ENCODE measurements around the gene MRPS26.

MRPS26 gene

DNA sequence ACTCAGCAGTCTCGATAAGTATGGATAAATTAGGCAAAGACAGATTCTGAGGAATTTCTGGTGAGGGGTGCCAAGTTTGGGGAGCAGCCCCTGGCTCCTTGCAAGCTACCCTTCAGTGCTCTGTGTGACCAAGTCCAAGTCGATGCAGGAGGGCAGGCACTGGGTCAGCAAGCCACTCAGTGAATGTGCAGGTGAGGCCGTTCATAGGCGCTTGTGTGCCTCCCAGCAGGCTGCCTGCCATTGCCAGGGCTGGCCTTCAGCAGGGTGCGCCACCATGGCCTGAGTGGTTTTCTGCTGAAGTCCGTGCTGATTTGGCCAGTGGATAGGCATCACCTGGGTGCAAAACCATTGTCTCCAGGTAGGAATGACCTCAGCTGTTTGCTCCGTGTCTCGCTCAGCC, 5.8 kb upstream of the MRPS26 start:
- H3K27ac ChIP-seq (ENCODE audit: extremely low read depth, low read depth, low read length), result no peak overlapping the region
- CTCF ChIA-PET, result no interaction called here
- no peak for TF ChIP-seq ZNF423 (tag by site-specific recombination; IDR thresholded peaks at IDR 0.05)
- no peak for TF ChIP-seq RBAK (tag by site-specific recombination; IDR thresholded peaks at IDR 0.05)
- no peak for TF ChIP-seq ZNF214 (tag by site-specific recombination; IDR thresholded peaks at IDR 0.05; ENCODE audit: borderline replicate concordance)
- no peak for TF ChIP-seq ZNF623 (tag by site-specific recombination; IDR thresholded peaks at IDR 0.05)
- no peak for TF ChIP-seq ZNF626 (tag by site-specific recombination; IDR thresholded peaks at IDR 0.05)
- no peak for TF ChIP-seq ZNF155 (tag by site-specific recombination; IDR thresholded peaks at IDR 0.05)
- TF ChIP-seq TRIM28 (IDR thresholded peaks at IDR 0.05; ENCODE audit: borderline replicate concordance, low read length), result no peak
- no peak for TF ChIP-seq ZNF239 (tag by site-specific recombination; IDR thresholded peaks at IDR 0.05)
- TF ChIP-seq ZBTB49 (tag by site-specific recombination; IDR thresholded peaks at IDR 0.05; ENCODE audit: low read depth), result no peak
- no peak for TF ChIP-seq HOXA7 (CRISPR knock-in tag; IDR thresholded peaks at IDR 0.05; ENCODE audit: borderline replicate concordance)
- TF ChIP-seq INSM2 (tag by site-specific recombination; IDR thresholded peaks at IDR 0.05), result no peak
- no peak for TF ChIP-seq ZNF561 (tag by site-specific recombination; IDR thresholded peaks at IDR 0.05; ENCODE audit: borderline replicate concordance)

GRCh38 chr20:3041854-3042409, 3.9 kb upstream of the MRPS26 start:
- H3K4me3 ChIP-seq (ENCODE audit: low read depth, low read length), result no peak overlapping the region
- peaks cover 4 to 38% of the 10 kb centered on the region in 2 experiments; a peak in 2 of 3 replicates for H3K36me3 ChIP-seq (ENCODE audit: control insufficient read depth in 2 of 2, insufficient read depth in 1 of 2, low read length in 2 of 2)
- ChIA-PET POLR2A (interaction anchor here (0.5 to 1.4 kb wide), 3 partner anchors 8 to 169 kb away, joined by 3 to 5 read pairs (median 3); no protein-coding TSS in a partner anchor), CTCF (interaction anchor here (0.6 to 1.1 kb wide), 3 partner anchors 12 to 1376 kb away, joined by 3 to 7 read pairs (median 3); no protein-coding TSS in a partner anchor)
- H3K9me3 ChIP-seq (ENCODE audit: control insufficient read depth, insufficient read depth, low read depth, low read length), result no peaks in the 10 kb centered on the region
- peak overlapping the region; percentile 62 for H3K27ac ChIP-seq (ENCODE audit: extremely low read depth, low read depth, low read length)
- peaks cover 12% of the 10 kb centered on the region for H3K4me1 ChIP-seq (ENCODE audit: control insufficient read depth, insufficient read depth, low read length)
- TF ChIP-seq SCRT1 (tag by site-specific recombination; IDR thresholded peaks at IDR 0.05; ENCODE audit: borderline replicate concordance), result no peak
- TF ChIP-seq MZF1 (tag by site-specific recombination; IDR thresholded peaks at IDR 0.05; ENCODE audit: borderline replicate concordance), result peak; percentile 41; the same call in 1 of the 2 replicates
- TF ChIP-seq ZBTB17 (tag by site-specific recombination; IDR thresholded peaks at IDR 0.05), result peak; percentile 21; the same call in 1 of the 2 replicates
- TF ChIP-seq, protein P1, sequence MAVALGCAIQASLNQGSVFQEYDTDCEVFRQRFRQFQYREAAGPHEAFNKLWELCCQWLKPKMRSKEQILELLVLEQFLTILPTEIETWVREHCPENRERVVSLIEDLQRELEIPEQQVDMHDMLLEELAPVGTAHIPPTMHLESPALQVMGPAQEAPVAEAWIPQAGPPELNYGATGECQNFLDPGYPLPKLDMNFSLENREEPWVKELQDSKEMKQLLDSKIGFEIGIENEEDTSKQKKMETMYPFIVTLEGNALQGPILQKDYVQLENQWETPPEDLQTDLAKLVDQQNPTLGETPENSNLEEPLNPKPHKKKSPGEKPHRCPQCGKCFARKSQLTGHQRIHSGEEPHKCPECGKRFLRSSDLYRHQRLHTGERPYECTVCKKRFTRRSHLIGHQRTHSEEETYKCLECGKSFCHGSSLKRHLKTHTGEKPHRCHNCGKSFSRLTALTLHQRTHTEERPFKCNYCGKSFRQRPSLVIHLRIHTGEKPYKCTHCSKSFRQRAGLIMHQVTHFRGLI (tag by site-specific recombination; IDR thresholded peaks at IDR 0.05), result no peak
- 0 out of 2 replicates have a peak, but pooled peaks have one; percentile 39 for TF ChIP-seq ZFHX2 (tag by site-specific recombination; conservative IDR thresholded peaks at IDR 0.05)
- TF ChIP-seq, protein P2, sequence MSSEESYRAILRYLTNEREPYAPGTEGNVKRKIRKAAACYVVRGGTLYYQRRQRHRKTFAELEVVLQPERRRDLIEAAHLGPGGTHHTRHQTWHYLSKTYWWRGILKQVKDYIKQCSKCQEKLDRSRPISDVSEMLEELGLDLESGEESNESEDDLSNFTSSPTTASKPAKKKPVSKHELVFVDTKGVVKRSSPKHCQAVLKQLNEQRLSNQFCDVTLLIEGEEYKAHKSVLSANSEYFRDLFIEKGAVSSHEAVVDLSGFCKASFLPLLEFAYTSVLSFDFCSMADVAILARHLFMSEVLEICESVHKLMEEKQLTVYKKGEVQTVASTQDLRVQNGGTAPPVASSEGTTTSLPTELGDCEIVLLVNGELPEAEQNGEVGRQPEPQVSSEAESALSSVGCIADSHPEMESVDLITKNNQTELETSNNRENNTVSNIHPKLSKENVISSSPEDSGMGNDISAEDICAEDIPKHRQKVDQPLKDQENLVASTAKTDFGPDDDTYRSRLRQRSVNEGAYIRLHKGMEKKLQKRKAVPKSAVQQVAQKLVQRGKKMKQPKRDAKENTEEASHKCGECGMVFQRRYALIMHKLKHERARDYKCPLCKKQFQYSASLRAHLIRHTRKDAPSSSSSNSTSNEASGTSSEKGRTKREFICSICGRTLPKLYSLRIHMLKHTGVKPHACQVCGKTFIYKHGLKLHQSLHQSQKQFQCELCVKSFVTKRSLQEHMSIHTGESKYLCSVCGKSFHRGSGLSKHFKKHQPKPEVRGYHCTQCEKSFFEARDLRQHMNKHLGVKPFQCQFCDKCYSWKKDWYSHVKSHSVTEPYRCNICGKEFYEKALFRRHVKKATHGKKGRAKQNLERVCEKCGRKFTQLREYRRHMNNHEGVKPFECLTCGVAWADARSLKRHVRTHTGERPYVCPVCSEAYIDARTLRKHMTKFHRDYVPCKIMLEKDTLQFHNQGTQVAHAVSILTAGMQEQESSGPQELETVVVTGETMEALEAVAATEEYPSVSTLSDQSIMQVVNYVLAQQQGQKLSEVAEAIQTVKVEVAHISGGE (tag by site-specific recombination; conservative IDR thresholded peaks at IDR 0.05; ENCODE audit: low read depth), result peak; percentile 46; the same call in 1 of the 2 replicates
- TF ChIP-seq ZNF341 (tag by site-specific recombination; IDR thresholded peaks at IDR 0.05; ENCODE audit: low read depth), result peak; percentile 24

More for the DNA sequence above, 5.8 kb upstream of the MRPS26 start:
- Histone ChIP-seq H3K4me1 (ENCODE audit: control insufficient read depth, insufficient read depth, low read length) (peaks cover 12% of the 10 kb centered on the region), H3K9me3 (ENCODE audit: control insufficient read depth, insufficient read depth, low read depth, low read length) (no peaks in the 10 kb centered on the region), H3K4me3 (ENCODE audit: low read depth, low read length) (no peak overlapping the region), H3K36me3 (ENCODE audit: control insufficient read depth in 2 of 2, insufficient read depth in 1 of 2, low read length in 2 of 2) (peaks cover 16 to 56% of the 10 kb centered on the region in 2 experiments)
- POLR2A ChIA-PET, result no interaction called here
